ENCODE measurements around the gene ADGRB3. TPM values are rescaled to one million over a fixed set of nuclear protein-coding genes. Genes with fewer than 3 reads are reported as not detected.
A peak's percentile ranks its signal among the peaks of the same experiment; 100 is the strongest.

The ADGRB3 gene
- polyA plus RNA-seq, 1 of the 3 experiments (the other 2 are of a cell fraction), result 0.12 TPM

- H3K9ac ChIP-seq, result no peak overlapping the region
- WGBS (ENCODE audit: low lambda C conversion rate), result 58% methylated on average over 4 of the region's 4 CpGs
- TF ChIP-seq CTCF (IDR thresholded peaks at IDR 0.05) (peak; percentile 43), USF1 (IDR thresholded peaks at IDR 0.05; ENCODE audit: borderline replicate concordance, low read depth) (no peak)
- no peaks in the 10 kb centered on the region for H3K36me3 ChIP-seq (replicated peaks in 1 of 2; ENCODE audit: control insufficient read depth in 1 of 2, insufficient read depth in 2 of 2, low read length in 1 of 2)
- H3K27ac ChIP-seq (ENCODE audit: low read depth in 2 of 2, low read length in 1 of 2), result no peak overlapping the region
- DNase-seq, result no peak
- no peaks in the 10 kb centered on the region for H3K27me3 ChIP-seq (ENCODE audit: insufficient read depth)
- no peak overlapping the region for H3K4me3 ChIP-seq (ENCODE audit: low read depth in 2 of 2, low read length in 1 of 2)
- peaks cover 0 to 3% of the 10 kb centered on the region in 2 experiments; a peak in 2 of 4 replicates for H3K4me1 ChIP-seq (ENCODE audit: control insufficient read depth in 1 of 2, insufficient read depth in 2 of 2, low read depth in 1 of 2, low read length in 1 of 2)
- no peaks in the 10 kb centered on the region for H3K79me2 ChIP-seq (ENCODE audit: insufficient read depth)
- ChIA-PET POLR2A (no interaction called here), CTCF (interaction anchor here (1.2 to 3.0 kb wide), 6 partner anchors 18 to 821 kb away, joined by 3 to 14 read pairs (median 4); partner anchors contain the start of gene LMBRD1)
- H3F3A ChIP-seq (replicated peaks; ENCODE audit: insufficient read depth), result no peaks in the 10 kb centered on the region
- H3K9me3 ChIP-seq, result no peaks in the 10 kb centered on the region
- no peak overlapping the region for H2AFZ ChIP-seq (ENCODE audit: low read depth)
- H3K4me2 ChIP-seq, result no peak overlapping the region
- H4K20me1 ChIP-seq (ENCODE audit: insufficient read depth), result no peaks in the 10 kb centered on the region
- H3K9me2 ChIP-seq, result no peaks in the 10 kb centered on the region
Measured at GRCh38 chr6:68976260-68976659, 341.2 kb downstream of the ADGRB3 start.

- H2AFZ ChIP-seq (ENCODE audit: low read depth), result no peak overlapping the region
- no peaks in the 10 kb centered on the region for H3K9me3 ChIP-seq
- no peaks in the 10 kb centered on the region for H3K36me3 ChIP-seq (replicated peaks in 1 of 2; ENCODE audit: control insufficient read depth in 1 of 2, insufficient read depth in 2 of 2, low read length in 1 of 2)
- no peak overlapping the region for H3K4me2 ChIP-seq
- H3K27ac ChIP-seq (ENCODE audit: low read depth in 2 of 2, low read length in 1 of 2), result no peak overlapping the region
- H3K9me2 ChIP-seq, result no peaks in the 10 kb centered on the region
- POLR2A ChIA-PET, result no interaction called here
- no peak for DNase-seq
- peaks cover 0 to 3% of the 10 kb centered on the region in 2 experiments; a peak in 2 of 4 replicates for H3K4me1 ChIP-seq (ENCODE audit: control insufficient read depth in 1 of 2, insufficient read depth in 2 of 2, low read depth in 1 of 2, low read length in 1 of 2)
- no peaks in the 10 kb centered on the region for H4K20me1 ChIP-seq (ENCODE audit: insufficient read depth)
- H3K27me3 ChIP-seq (ENCODE audit: insufficient read depth), result no peaks in the 10 kb centered on the region
- CTCF ChIA-PET, result interaction anchor here (1.2 to 1.3 kb wide), 2 partner anchors 15 to 818 kb away, joined by 3 read pairs; no protein-coding TSS in a partner anchor
- no peak overlapping the region for H3K9ac ChIP-seq
- TF ChIP-seq NRF1 (IDR thresholded peaks at IDR 0.05; ENCODE audit: low read depth, low read length) (no peak), FOXJ3 (CRISPR knock-in tag; IDR thresholded peaks at IDR 0.05) (no peak), RAD21 (IDR thresholded peaks at IDR 0.05; ENCODE audit: low read length) (no peak), YY1 (IDR thresholded peaks at IDR 0.05; ENCODE audit: low read depth) (no peak), FOSL2 (IDR thresholded peaks at IDR 0.05; ENCODE audit: borderline replicate concordance, low read depth) (no peak), CHD2 (IDR thresholded peaks at IDR 0.05; ENCODE audit: low read length, partially characterized antibody) (no peak), POLR2AphosphoS5 (IDR thresholded peaks at IDR 0.05; ENCODE audit: low read depth, low read length) (no peak), USF1 (IDR thresholded peaks at IDR 0.05; ENCODE audit: borderline replicate concordance, low read depth) (no peak), TCF12 (IDR thresholded peaks at IDR 0.05) (no peak), RCOR1 (IDR thresholded peaks at IDR 0.05; ENCODE audit: low read length) (no peak), RXRA (IDR thresholded peaks at IDR 0.05; ENCODE audit: borderline replicate concordance, low read depth) (no peak), USF2 (IDR thresholded peaks at IDR 0.05; ENCODE audit: borderline replicate concordance, low read depth, low read length) (no peak), EP300 (IDR thresholded peaks at IDR 0.05; ENCODE audit: borderline replicate concordance in 1 of 2, low read depth in 1 of 2, low read length in 1 of 2) (no peak), MEF2A (IDR thresholded peaks at IDR 0.05; ENCODE audit: borderline replicate concordance, low read depth) (no peak), JUND (IDR thresholded peaks at IDR 0.05) (no peak), IRF3 (IDR thresholded peaks at IDR 0.05; ENCODE audit: low read depth, low read length) (no peak), NFIC (IDR thresholded peaks at IDR 0.05; ENCODE audit: borderline replicate concordance) (no peak), MXI1 (IDR thresholded peaks at IDR 0.05; ENCODE audit: low read depth, low read length) (no peak), EZH2phosphoT487 (IDR thresholded peaks at IDR 0.05; ENCODE audit: borderline replicate concordance, low read depth) (no peak)
- no peak overlapping the region for H3K4me3 ChIP-seq (ENCODE audit: low read depth in 2 of 2, low read length in 1 of 2)
- no peaks in the 10 kb centered on the region for H3K79me2 ChIP-seq (ENCODE audit: insufficient read depth)
- no peaks in the 10 kb centered on the region for H3F3A ChIP-seq (replicated peaks; ENCODE audit: insufficient read depth)
Measured at GRCh38 chr6:68978411-68978810, 343.3 kb downstream of the ADGRB3 start.
